DOHH2 (cell line): Measurements from ENCODE around the gene EXD3.

Experiments used
- H3F3A ChIP-seq: fragments of 200-600 bp; sonication (generic), shearing (Covaris generic); 2 replicates; pipeline ENCODE4 v1.6.0; 2016; ENCODE audit warnings: antibody characterized with exemption, mild to moderate bottlenecking; ENCODE audit not compliant: control insufficient read depth, insufficient read depth
- H3K27ac ChIP-seq: fragments of 200-600 bp; sonication (generic); 2 replicates; pipeline ENCODE4 v1.5.1; 2014; ENCODE audit warnings: low read depth, mild to moderate bottlenecking, low read length, moderate library complexity
- H3K27me3 ChIP-seq: fragments of 200-600 bp; sonication (generic); 2 replicates; pipeline ENCODE4 v1.6.1; 2014; ENCODE audit warnings: mild to moderate bottlenecking, low read length, mixed read lengths; ENCODE audit not compliant: control insufficient read depth
- H3K36me3 ChIP-seq: fragments of 200-600 bp; sonication (generic); 2 replicates; pipeline ENCODE4 v1.6.1; 2014; ENCODE audit warnings: mild to moderate bottlenecking, low read length, moderate library complexity, mixed read lengths; ENCODE audit not compliant: control insufficient read depth
- H3K4me1 ChIP-seq: fragments of 200-600 bp; sonication (generic); 2 replicates; pipeline ENCODE4 v1.6.1; 2014; ENCODE audit warnings: mild to moderate bottlenecking, low read length, mixed read lengths; ENCODE audit not compliant: control insufficient read depth
- H3K4me2 ChIP-seq: fragments of 200-600 bp; sonication (generic); 2 replicates; pipeline ENCODE4 v1.6.0; 2014; ENCODE audit warnings: mild to moderate bottlenecking, low read length, moderate library complexity
- H3K4me3 ChIP-seq: fragments of 200-600 bp; sonication (generic); 2 replicates; pipeline ENCODE4 v1.5.1; 2014; ENCODE audit warnings: mild to moderate bottlenecking, low read length, mixed read lengths
- H3K79me2 ChIP-seq: fragments of 200-600 bp; sonication (generic); 2 replicates; pipeline ENCODE4 v1.6.1; 2014; ENCODE audit warnings: mild to moderate bottlenecking, low read length, mixed read lengths; ENCODE audit not compliant: control insufficient read depth
- H3K9me2 ChIP-seq: fragments of 200-600 bp; sonication (generic); replicated peaks from 2 replicates; pipeline ENCODE4 v1.6.1; 2014; ENCODE audit warnings: mild to moderate bottlenecking, low read length, mixed read lengths; ENCODE audit not compliant: control insufficient read depth
- H3K9me3 ChIP-seq: fragments of 200-600 bp; sonication (generic); 2 replicates; pipeline ENCODE4 v1.6.1; 2014; ENCODE audit warnings: antibody characterized with exemption, low read length, mixed read lengths; ENCODE audit not compliant: control insufficient read depth, insufficient read depth
- H4K20me1 ChIP-seq: fragments of 200-600 bp; sonication (generic); 2 replicates; pipeline ENCODE4 v1.6.0; 2014; ENCODE audit warnings: low read depth, mild to moderate bottlenecking, antibody characterized with exemption, low read length, moderate library complexity; ENCODE audit not compliant: control insufficient read depth, insufficient read depth
- EZH2phosphoT487 ChIP-seq: fragments of 200-600 bp; sonication (generic); IDR thresholded peaks from 2 replicates; pipeline ENCODE4 v1.6.1; 2017; ENCODE audit warnings: borderline replicate concordance, mild to moderate bottlenecking, antibody characterized with exemption, low read length, moderate library complexity, mixed read lengths
- TF ChIP-seq, protein P1 (sequence below): fragments of 200-600 bp; sonication (generic); IDR thresholded peaks from one replicate; pipeline ENCODE4 v1.5.1; 2014; ENCODE audit warnings: antibody characterized with exemption, mild to moderate bottlenecking, low read depth, low read length; ENCODE audit not compliant: poor library complexity, severe bottlenecking

Gene EXD3

DNA sequence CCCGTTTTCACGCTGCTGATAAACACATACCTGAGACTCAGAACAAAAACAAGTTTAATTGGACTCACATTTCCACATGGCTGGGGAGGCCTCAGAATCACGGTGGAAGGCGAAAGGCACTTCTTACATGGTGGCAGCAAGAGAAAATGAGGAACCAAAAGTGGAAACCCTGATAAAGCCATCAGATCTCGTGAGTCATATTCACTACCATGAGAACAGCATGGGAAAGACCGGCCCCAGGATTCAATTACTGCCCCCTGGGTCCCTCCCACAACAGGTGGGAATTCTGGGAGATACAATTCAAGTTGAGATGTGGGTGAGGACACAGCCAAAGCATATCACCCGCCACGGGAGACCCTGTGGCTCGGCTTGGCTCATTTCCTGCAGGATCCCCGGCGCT is 20.2 kb downstream of the EXD3 start:
- Histone ChIP-seq H3K9me3 (no peaks in the 10 kb centered on the region), H3K79me2 (no peaks in the 10 kb centered on the region), H4K20me1 (peaks cover 4% of the 10 kb centered on the region; the same call in 1 of the 2 replicates), H3F3A (no peaks in the 10 kb centered on the region), H3K36me3 (no peaks in the 10 kb centered on the region), H3K4me1 (peaks cover 15% of the 10 kb centered on the region), H3K9me2 (no peaks in the 10 kb centered on the region), H3K4me3 (no peak overlapping the region), H3K4me2 (no peak overlapping the region), H3K27me3 (peaks cover 9% of the 10 kb centered on the region), H3K27ac (no peak overlapping the region)
- TF ChIP-seq, protein P1, sequence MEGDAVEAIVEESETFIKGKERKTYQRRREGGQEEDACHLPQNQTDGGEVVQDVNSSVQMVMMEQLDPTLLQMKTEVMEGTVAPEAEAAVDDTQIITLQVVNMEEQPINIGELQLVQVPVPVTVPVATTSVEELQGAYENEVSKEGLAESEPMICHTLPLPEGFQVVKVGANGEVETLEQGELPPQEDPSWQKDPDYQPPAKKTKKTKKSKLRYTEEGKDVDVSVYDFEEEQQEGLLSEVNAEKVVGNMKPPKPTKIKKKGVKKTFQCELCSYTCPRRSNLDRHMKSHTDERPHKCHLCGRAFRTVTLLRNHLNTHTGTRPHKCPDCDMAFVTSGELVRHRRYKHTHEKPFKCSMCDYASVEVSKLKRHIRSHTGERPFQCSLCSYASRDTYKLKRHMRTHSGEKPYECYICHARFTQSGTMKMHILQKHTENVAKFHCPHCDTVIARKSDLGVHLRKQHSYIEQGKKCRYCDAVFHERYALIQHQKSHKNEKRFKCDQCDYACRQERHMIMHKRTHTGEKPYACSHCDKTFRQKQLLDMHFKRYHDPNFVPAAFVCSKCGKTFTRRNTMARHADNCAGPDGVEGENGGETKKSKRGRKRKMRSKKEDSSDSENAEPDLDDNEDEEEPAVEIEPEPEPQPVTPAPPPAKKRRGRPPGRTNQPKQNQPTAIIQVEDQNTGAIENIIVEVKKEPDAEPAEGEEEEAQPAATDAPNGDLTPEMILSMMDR = no peak
- no peak for TF ChIP-seq EZH2phosphoT487

DNA sequence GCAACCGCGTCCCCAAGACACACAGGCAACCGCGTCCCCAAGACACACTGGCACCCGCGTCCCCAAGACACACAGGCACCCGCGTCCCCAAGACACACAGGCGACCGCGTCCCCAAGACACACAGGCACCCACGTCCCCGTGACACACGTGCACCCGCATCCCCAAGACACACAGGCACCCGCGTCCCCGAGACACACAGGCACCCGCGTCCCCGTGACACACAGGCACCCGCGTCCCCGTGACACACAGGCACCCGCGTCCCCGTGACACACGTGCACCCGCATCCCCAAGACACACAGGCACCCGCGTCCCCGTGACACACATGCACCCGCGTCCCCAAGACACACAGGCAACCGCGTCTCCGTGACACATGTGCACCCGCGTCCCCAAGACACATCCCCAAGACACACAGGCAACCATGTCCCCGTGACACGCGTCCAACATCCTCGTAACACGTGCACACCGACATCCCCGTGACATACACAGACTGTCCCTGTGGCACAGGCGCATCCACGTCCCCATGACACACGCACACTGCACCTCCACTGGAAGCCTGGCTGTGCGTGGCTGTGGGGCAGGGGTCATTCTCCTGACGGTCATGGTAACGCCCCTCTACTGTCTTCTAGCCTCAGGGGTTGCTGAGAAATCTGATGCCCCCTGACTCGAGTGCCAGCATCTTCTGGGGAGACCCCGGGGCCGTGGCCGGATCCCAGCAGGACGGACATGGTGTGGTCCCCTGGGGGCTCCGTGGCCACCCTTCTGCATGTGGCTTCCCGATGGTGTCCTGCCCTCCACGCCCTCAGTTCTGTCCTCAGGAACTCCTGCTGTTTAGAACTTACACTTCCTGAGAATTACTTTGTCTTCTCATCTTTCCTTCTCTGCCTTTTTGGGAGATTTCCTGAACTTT is 24.1 kb downstream of the EXD3 start:
- Histone ChIP-seq H3K79me2 (no peaks in the 10 kb centered on the region), H3K27ac (no peak overlapping the region), H3K27me3 (no peaks in the 10 kb centered on the region), H3F3A (no peaks in the 10 kb centered on the region), H4K20me1 (no peaks in the 10 kb centered on the region), H3K4me2 (no peak overlapping the region), H3K9me3 (no peaks in the 10 kb centered on the region), H3K4me1 (peaks cover 9% of the 10 kb centered on the region), H3K36me3 (no peaks in the 10 kb centered on the region), H3K9me2 (no peaks in the 10 kb centered on the region), H3K4me3 (no peak overlapping the region)
- TF ChIP-seq EZH2phosphoT487 = no peak
- TF ChIP-seq, protein P1 = no peak

DNA sequence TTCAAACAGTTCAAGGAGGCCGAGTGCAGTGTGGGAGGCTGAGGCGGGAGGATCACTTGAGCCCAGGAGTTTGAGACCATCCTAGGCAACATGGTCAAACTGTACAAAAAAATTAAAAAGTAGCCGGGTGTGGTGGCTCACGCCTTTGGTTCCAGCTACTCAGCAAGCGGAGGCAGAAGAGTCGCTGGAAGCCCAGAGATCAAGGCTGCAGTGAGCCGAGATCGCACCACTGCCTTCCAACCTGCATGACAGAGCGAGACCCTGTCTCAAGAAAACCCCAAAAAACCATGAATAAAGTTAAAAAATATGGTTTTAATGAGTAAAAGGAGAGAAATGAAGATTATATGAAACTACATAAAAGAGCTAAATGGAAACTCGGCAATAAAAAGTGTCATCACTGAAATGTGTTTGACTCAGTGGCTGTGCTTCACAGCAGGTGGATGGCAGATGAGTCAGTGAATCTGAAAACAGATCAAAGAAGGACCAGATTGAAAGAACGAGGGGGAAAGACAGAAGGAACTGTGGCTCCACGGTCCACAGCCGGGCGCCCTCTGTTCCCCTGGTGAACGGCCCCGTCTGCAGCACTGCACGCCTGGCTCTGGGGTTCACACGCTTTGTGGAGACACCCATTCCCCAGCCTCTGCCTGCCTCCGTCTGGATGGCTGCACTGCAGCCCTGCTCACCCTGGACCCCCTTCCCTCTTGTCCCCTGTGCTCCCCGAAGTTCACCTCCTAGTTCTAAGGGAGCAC is 25.1 kb downstream of the EXD3 start:
- H3K79me2 ChIP-seq = no peaks in the 10 kb centered on the region
- no peaks in the 10 kb centered on the region for H3K9me3 ChIP-seq
- H3K36me3 ChIP-seq = no peaks in the 10 kb centered on the region
- no peaks in the 10 kb centered on the region for H4K20me1 ChIP-seq
- no peak overlapping the region for H3K4me3 ChIP-seq
- peaks cover 9% of the 10 kb centered on the region for H3K4me1 ChIP-seq
- no peak overlapping the region for H3K27ac ChIP-seq
- H3K4me2 ChIP-seq = no peak overlapping the region
- no peak for TF ChIP-seq EZH2phosphoT487
- TF ChIP-seq, protein P1 = no peak
- no peaks in the 10 kb centered on the region for H3F3A ChIP-seq
- H3K27me3 ChIP-seq = no peaks in the 10 kb centered on the region
- no peaks in the 10 kb centered on the region for H3K9me2 ChIP-seq
